ENCODE measurements around the gene ABHD16A.
A peak's percentile ranks its signal among the peaks of the same experiment; 100 is the strongest.

The ABHD16A gene

DNA sequence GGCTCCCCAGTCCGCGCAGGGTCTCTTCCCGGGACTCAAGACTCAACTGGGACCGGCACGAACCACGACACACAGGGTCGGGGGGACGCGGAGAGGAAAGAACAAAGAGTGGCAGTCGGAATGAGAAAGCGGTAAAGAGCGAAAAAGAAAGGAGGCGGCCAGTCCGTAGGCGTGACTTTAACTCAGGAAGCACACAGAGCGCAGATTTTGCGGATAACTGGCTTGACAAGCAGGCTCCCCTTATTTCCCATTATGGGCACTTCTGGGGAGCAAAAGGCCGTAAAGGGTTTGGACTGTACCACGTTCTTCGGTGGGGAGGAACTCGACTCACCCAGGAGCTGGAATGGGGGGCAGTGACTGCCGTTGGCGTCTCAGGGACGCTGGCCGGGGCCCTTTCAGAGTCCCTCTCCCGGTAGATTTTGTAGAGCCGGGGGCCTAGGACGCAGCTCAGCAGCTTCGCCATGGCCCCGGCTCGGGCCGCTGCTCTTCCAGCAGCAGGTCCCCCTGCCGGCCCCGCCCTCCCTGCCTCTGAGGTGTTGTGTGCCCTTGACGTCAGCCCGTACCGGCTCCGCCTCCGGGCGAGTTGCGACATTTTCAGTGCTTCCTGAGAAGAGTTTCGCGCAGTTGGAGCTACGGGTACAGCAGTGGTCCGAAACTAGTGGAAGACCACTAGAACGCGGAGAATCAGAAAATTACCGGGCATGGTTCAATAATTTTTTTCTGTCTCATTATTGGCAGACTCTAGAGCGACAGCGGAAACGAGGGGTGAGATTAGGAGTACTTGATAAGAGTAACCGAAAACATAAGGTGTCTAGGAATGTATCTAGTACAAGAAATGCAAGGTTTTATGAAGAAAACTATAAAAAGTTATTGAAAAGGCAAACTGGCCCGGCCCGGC is at the start of gene ABHD16A:
Gene ABHD16A (minus strand): TSS at position 506 of the 898 bp plus-strand sequence. CDS start 43 bp downstream, at position 463.
- H3K9me3 Mint-ChIP-seq (ENCODE audit: low read depth) = no peaks in the 10 kb centered on the region
- peak within 1 kb of the TSS; percentile 98 for H3K27ac Mint-ChIP-seq
- peaks cover 29% of the 10 kb centered on the region for H3K4me1 Mint-ChIP-seq (ENCODE audit: low read depth)
- no peaks in the 10 kb centered on the region for H3K27me3 Mint-ChIP-seq
- H3K36me3 Mint-ChIP-seq = peaks cover 2% of the 10 kb centered on the region
- H3K4me3 Mint-ChIP-seq = peak within 1 kb of the TSS; percentile 100

DNA sequence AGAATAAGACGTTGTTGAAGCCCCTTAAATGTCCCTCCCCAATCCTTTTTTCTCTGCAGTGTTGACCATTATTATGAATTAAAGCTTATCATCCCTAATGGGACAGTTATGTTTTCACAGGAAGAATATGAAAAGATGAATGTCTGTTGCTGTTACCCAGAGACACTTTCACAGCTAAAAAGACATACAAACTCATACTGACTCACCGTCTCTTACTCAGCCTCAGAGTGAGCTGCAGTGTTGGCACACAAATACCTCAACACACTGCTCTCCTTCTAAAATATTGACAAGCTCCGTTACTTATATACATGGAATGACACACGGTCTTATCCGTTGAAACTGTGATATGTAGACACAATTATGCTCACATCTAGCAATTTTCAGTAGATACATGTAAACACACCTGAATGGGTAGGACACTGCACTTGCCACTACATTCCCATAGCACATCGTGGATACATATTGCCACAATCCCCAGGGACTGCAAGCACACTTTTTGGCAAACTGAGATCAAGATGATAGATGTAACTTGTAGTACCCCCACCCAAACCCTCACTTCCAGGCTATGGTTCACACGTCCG is 49.7 kb upstream of the ABHD16A start:
- no peak overlapping the region for H3K4me3 Mint-ChIP-seq
- no peaks in the 10 kb centered on the region for H3K4me1 Mint-ChIP-seq (ENCODE audit: low read depth)
- no peaks in the 10 kb centered on the region for H3K9me3 Mint-ChIP-seq (ENCODE audit: low read depth)
- H3K36me3 Mint-ChIP-seq = peaks cover 9% of the 10 kb centered on the region
- H3K27ac Mint-ChIP-seq = no peak overlapping the region
- no peaks in the 10 kb centered on the region for H3K27me3 Mint-ChIP-seq

DNA sequence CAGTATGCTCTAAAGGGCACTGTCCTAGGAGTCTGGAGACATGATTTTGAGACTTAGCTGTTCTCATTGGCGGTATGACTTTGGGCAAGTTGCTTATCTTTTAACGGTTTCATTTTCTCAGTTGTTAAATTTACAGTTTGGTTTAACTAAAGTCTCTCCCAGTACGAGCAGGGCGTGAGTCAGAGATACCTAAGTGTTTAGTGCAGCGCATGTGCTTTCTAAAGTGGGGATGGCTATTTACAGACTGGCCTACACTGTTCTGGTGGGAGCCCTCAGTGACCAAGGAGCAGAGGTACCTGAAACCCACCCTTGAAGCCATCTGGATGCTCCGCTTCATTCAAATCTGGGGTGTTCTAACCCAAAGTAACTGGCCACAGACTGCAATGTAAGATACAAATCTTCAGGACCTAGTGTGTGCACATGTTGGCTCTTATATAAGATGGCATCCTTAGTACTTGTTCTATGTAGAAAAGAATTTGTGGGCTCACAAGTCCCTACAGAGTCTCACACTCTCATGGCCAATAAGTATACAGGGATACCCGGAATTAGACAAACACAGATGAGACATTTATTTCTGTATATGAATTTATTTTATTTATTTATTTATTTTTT is 47.4 kb upstream of the ABHD16A start:
- no peak overlapping the region for H3K4me3 Mint-ChIP-seq
- H3K36me3 Mint-ChIP-seq = peaks cover 14% of the 10 kb centered on the region

DNA sequence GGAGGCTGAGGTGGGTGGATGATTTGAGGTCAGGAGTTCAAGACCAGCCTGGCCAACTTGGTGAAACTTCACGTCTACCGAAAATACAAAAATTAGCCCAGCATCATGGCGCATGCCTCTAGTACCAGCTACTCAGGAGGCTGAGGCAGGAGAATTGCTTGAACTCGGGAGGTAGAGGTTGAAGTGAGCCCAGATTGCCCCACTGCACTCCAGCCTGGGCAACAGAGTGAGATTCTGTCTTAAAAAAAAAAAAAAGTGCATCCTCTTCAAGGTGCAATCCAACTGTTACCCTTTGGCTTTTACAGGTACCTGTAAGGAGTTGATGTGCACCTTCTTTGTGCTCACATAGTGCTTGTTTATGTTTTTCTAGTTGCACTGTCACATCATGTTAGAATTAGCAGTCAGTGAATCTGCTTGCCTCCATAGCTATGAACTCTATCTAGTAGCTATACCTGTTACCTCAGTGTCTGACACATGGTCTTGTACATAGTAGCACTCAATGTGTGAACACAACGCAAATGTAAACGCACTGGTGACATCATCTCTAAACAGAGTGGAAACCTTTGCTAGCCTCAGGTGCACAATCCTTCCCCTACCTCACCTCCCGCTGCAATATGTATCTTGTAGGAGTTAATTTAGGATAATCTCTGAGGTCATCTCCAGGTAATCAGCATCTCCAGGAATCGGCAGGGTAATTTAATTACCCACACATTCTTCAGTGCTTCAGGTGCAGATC is 46.3 kb upstream of the ABHD16A start:
- Mint-ChIP-seq H3K9me3 (ENCODE audit: low read depth) (no peaks in the 10 kb centered on the region), H3K27me3 (no peaks in the 10 kb centered on the region), H3K4me1 (ENCODE audit: low read depth) (no peaks in the 10 kb centered on the region), H3K27ac (no peak overlapping the region), H3K36me3 (peaks cover 20% of the 10 kb centered on the region), H3K4me3 (no peak overlapping the region)

More for the DNA sequence above, 47.4 kb upstream of the ABHD16A start:
- Mint-ChIP-seq H3K9me3 (ENCODE audit: low read depth) (no peaks in the 10 kb centered on the region), H3K27me3 (no peaks in the 10 kb centered on the region), H3K4me1 (ENCODE audit: low read depth) (no peaks in the 10 kb centered on the region), H3K27ac (no peak overlapping the region)

DNA sequence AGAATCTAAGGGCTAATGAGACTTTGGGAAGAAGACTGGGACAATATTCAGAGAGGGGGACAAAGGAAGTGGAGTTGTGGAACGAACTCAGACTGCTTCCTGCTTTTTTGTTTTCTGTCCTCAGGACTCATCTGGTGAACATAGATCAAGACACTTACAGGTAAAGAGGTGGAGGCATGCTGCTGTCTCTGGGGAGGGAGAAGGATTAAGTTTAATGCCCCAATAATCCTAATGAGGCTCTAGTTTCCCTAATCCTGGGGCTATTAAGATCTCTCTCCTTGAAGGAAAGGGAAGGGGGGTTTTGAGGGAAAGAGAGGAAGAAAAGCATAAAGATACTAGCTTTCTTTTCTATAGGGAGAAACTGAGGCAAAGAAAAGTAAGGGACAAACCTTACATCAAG is 41.3 kb upstream of the ABHD16A start:
- peaks cover 15% of the 10 kb centered on the region for H3K4me1 Mint-ChIP-seq (ENCODE audit: low read depth)
- H3K27ac Mint-ChIP-seq = no peak overlapping the region
- H3K9me3 Mint-ChIP-seq (ENCODE audit: low read depth) = no peaks in the 10 kb centered on the region
- H3K36me3 Mint-ChIP-seq = peaks cover 20% of the 10 kb centered on the region
- H3K4me3 Mint-ChIP-seq = no peak overlapping the region
- H3K27me3 Mint-ChIP-seq = no peaks in the 10 kb centered on the region

DNA sequence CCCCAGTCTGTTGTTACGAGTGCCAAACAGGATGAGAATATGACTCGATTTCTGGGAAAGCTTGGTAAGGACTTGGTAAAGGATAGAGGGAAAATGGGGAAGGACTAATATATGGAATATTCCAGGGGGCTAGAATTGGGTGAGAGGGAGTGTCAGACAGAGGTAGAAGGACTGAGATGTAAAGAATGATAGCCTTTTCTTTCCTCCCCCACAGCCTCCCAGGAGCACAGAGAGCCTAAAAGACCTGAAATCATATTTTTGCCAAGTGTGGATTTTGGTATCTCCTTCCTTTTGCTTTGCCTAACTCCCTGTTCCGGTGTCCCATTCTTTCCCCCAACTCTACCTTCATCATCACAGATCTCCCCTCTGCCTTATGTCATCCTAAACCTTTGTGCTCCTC is 39.8 kb upstream of the ABHD16A start:
- Mint-ChIP-seq H3K9me3 (ENCODE audit: low read depth) (no peaks in the 10 kb centered on the region), H3K4me3 (no peak overlapping the region), H3K4me1 (ENCODE audit: low read depth) (peaks cover 30% of the 10 kb centered on the region), H3K36me3 (peaks cover 18% of the 10 kb centered on the region), H3K27me3 (no peaks in the 10 kb centered on the region), H3K27ac (no peak overlapping the region)

DNA sequence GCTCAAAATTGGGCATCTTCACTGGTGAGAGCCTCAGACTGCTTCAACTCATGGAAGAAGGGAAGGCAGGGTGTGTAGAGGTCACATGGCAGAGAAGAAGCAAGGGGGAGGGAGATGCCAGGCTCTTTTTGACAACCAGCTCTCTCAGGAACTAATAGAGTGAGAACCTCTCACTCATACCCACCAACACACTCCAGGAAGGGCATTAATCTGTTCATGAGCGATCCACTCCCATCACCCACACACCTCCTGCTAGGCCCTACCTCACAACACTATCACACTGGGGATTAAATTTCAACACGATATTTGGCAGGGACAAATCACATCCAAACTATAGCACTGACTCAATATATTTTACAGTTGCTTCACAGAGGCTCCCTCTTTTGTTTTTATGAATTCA is 38.7 kb upstream of the ABHD16A start:
- peak overlapping the region; percentile 97 for H3K4me3 Mint-ChIP-seq
- H3K27me3 Mint-ChIP-seq = no peaks in the 10 kb centered on the region
- no peaks in the 10 kb centered on the region for H3K9me3 Mint-ChIP-seq (ENCODE audit: low read depth)
- peaks cover 13% of the 10 kb centered on the region for H3K36me3 Mint-ChIP-seq
- H3K27ac Mint-ChIP-seq = no peak overlapping the region
- H3K4me1 Mint-ChIP-seq (ENCODE audit: low read depth) = peaks cover 41% of the 10 kb centered on the region

DNA sequence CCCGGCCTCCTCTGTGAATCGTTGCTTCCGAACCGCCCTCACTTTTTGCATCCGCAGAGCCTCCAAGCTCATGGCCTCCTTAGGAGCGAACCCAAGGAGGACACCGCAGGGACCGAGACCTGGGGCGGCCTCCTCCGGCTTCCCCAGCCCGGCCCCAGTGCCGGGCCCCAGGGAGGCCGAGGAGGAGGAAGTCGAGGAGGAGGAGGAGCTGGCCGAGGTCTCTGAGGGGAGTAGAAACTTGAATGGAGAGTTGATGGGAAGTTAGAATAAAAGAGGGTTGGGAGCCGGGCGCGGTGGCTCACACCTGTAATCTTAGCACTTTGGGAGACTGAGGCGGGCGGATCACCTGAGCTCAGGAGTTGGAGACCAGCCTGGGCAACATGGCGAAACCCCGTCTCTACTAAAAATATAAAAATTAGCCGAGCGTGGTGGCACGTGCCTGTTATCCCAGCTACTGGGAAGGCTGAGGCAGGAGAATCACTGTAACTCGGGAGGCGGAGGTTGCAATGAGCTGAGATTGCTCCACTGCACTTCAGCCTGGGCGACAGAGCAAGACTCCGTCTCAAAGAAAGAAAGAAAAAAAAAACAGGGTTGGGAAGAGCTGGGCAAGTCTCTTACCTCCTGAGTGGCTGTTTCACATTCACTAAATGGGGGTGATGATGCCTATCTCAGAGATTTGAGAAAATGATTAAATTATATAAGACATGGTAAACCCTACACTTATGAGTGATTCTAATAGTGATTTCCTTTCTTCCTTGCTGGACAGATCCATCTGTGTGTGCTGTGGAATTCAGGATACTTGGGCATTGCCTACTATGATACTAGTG is 37.5 kb upstream of the ABHD16A start:
- Mint-ChIP-seq H3K27ac (peak overlapping the region; percentile 96), H3K9me3 (ENCODE audit: low read depth) (no peaks in the 10 kb centered on the region), H3K4me3 (peak overlapping the region; percentile 97), H3K4me1 (ENCODE audit: low read depth) (peaks cover 46% of the 10 kb centered on the region), H3K27me3 (no peaks in the 10 kb centered on the region), H3K36me3 (peaks cover 13% of the 10 kb centered on the region)

DNA sequence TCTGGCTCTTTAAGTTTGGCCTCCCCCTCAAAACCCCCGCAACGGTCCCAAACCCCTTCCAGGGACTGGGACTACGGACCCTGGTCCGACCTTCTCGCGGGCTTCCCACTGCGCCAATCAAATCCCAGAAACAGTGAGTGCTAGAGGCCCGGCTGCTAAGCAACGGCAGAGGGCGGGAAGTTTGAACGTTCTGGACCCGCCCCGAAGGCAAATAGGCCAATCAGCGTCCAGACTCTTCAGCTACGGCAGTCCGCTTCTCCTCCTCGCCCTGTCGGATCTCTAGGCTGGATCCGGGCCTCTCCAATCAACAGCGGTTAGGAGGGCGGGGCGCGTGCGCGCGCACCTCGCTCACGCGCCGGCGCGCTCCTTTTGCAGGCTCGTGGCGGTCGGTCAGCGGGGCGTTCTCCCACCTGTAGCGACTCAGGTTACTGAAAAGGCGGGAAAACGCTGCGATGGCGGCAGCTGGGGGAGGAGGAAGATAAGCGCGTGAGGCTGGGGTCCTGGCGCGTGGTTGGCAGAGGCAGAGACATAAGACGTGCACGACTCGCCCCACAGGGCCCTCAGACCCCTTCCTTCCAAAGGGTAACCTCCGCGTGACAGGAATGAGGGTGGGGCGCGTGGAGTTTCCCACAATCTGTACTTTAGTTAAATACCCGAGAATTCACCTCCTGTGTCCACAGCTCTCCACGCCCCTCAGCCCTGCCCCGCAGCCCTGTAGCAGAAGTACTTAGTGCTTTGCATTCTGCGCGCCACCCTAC is 36.7 kb upstream of the ABHD16A start, which contains the start of gene MSH5:
Gene MSH5 (plus strand): TSS at position 367 of the 758 bp plus-strand sequence. CDS start 462 bp downstream, outside the sequence.
- Mint-ChIP-seq H3K4me1 (ENCODE audit: low read depth) (peaks cover 48% of the 10 kb centered on the region), H3K27ac (peak within 1 kb of the TSS; percentile 96), H3K36me3 (peaks cover 8% of the 10 kb centered on the region), H3K9me3 (ENCODE audit: low read depth) (no peaks in the 10 kb centered on the region), H3K27me3 (no peaks in the 10 kb centered on the region), H3K4me3 (peak within 1 kb of the TSS; percentile 97)

DNA sequence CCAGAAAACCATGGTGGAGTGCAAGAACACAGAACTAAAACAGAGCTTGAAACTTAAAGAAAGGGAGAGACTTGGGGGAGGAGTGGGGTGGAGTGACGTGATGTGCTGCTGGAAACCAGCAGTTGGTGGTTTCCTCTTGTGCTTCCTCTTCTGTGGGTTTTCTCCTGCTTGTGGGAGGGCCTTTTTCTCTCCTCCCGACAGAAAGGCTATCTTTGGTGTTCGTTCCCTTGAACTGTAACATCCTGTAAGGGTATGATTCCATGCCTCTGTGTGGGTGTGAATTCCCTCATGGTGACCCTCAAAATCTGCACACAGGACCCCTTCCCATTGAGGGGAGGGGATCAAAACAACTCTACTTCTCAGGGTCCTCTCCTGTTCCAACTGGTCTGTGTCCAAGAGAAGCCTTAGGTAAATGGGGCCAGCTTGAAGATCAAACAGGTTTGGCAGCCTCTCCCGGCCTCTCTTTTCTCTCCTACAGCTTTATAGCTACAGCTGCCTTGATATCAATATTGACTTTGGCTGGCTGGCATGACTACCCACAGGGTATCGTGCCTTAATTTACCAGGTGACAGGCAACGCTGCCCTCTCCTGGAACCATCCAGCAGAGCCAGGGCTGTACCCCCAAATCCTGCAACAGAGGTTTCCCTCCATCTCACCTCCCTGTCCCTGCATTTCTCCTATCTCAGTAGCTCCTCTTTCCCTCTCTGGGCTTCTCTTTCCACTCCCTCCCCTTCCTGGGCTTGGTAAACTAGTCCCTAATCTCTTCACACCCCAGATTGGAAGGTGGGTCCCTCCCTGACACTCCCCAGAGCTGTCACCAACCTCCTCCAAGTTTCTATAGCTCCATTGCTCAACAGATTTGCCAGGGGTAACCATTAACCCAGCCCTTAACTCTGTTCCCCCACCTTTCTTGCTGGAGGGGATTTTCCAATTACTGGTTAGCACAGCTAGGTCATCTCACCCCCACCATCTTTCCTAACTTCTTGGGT is 35.2 kb upstream of the ABHD16A start:
- peaks cover 5% of the 10 kb centered on the region for H3K36me3 Mint-ChIP-seq
- H3K4me1 Mint-ChIP-seq (ENCODE audit: low read depth) = peaks cover 58% of the 10 kb centered on the region

DNA sequence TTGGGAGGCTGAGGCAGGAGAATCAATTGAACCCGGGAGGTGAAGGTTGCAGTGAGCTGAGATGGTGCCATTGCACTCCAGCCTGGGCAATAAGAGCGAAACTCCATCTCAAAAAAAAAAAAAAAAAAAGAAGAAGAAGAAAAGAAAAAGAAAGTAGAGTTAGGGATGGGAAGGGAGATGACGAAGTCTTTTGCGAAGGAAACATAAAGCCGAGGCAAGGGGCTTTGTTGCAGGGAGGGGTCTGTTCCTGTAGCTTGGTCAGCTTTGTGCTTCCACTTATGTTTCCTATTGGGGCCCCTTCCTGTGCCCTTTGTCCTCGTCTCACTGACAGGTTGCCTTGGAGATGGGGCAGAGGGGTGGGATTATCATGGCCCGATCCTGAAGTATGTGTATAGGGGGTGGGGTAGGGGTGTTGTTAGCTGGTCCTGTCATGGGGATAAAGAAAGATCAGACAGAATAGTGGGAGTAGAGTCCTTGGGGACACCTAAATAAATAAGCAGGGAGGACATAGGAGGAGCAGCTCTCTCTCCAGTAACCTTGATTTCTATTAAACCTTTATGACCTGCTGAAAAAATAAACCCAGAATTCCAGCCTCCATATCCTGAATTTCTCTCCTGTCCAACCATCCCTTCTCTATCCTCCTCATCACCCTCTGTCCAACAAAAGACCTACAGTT is 34.3 kb upstream of the ABHD16A start:
- Mint-ChIP-seq H3K36me3 (peaks cover 5% of the 10 kb centered on the region), H3K27ac (peak overlapping the region; percentile 72), H3K27me3 (no peaks in the 10 kb centered on the region), H3K4me3 (peak overlapping the region; percentile 99), H3K4me1 (ENCODE audit: low read depth) (peaks cover 61% of the 10 kb centered on the region), H3K9me3 (ENCODE audit: low read depth) (no peaks in the 10 kb centered on the region)

More for the DNA sequence above, 35.2 kb upstream of the ABHD16A start:
- Mint-ChIP-seq H3K27me3 (no peaks in the 10 kb centered on the region), H3K4me3 (peak overlapping the region; percentile 99), H3K9me3 (ENCODE audit: low read depth) (no peaks in the 10 kb centered on the region), H3K27ac (peak overlapping the region; percentile 72)

DNA sequence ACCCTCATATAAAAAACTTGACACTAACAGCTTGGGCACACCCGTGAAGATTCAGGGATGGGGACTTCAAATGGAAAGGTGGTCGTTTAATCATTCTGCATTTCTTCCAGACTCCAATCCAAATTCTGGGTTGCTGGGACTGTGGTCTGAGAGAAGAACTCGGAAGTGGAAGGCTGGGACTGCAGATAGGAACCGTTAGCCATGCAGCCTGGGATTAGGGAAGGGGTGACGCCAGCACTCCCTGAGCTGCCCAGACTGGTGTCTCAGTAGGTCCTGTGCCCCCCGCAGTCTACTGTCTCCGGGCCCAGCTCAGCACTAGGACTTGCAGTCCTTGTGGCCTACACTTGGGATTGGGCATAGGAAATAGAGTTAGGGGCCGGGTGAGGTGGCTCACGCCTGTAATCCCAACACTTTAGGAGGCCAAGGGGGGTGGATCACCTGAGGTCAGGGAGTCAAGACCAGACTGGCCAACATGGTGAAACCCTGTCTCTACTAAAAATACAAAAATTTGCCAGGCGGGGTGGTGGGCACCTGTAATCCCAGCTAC is 33.7 kb upstream of the ABHD16A start:
- H3K9me3 Mint-ChIP-seq (ENCODE audit: low read depth) = no peaks in the 10 kb centered on the region
- H3K27me3 Mint-ChIP-seq = no peaks in the 10 kb centered on the region
- H3K4me3 Mint-ChIP-seq = peak overlapping the region; percentile 99
- H3K4me1 Mint-ChIP-seq (ENCODE audit: low read depth) = peaks cover 63% of the 10 kb centered on the region
- peaks cover 3% of the 10 kb centered on the region for H3K36me3 Mint-ChIP-seq
- H3K27ac Mint-ChIP-seq = peak overlapping the region; percentile 85
